NT2/D1 (cell line): ENCODE results near the gene CCDC24.

Source experiments
- YY1 ChIP-seq: IDR thresholded peaks from 2 replicates; pipeline ENCODE4 v1.6.1; 2011; ENCODE audit not compliant: insufficient read length, insufficient read depth
- ZNF274 ChIP-seq: IDR thresholded peaks from 2 replicates; pipeline ENCODE4 v1.6.1; 2011; ENCODE audit warnings: mild to moderate bottlenecking, low read depth, low read length

DNA sequence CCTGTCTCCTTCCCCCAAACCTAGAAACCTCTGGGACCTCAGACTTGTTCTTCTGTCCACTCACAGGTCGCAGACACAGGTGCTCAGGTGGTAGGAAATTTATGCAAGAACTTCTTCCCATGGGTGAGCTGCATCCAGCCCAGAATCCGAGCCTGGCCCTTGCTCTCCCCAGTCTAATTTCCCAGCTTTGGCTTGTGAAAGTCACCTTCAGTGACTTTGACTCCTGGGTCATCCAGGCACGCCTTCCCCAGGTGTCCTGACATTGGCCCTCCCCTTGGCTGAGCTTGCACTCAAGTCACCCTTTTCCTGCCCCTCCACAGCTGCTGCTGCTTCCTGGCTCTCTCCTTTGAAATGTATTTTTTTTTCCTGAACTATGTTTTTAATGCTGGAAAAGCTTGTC, 38.0 kb upstream of the CCDC24 start:
- no peak for TF ChIP-seq YY1
- no peak for TF ChIP-seq ZNF274
